ENCODE results near the gene XYLT1.

XYLT1 gene

DNA sequence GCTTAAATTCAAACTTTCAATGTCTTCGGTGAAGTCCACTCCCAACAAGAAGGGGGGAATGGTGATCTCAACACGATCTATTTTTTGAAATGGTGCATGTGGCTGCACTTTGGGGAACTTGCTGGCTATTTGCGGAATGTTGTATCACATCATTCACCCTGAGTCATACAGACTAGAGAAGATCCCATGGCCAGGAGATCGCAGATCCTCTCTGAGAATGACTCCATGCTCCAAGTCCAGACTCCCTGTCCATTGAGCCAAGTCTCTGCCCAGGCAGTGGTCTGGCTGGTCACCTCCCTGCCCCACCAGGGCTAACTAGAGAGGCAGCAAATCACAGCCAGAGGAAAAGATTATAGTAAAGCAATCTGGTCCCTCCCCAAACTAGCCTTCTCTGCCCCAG, 120.6 kb downstream of the XYLT1 start:
- H3K18ac ChIP-seq (ENCODE audit: low read depth in 1 of 2, low read length in 2 of 2) = no peak overlapping the region
- no peak overlapping the region for H3K14ac ChIP-seq (ENCODE audit: low read length in 2 of 2)
- no peak overlapping the region for H4K91ac ChIP-seq (ENCODE audit: low read length)
- WGBS = 80% methylated on average over 4 of the region's 4 CpGs
- no peak overlapping the region for H2AK5ac ChIP-seq (ENCODE audit: low read length, severe bottlenecking)
- H2BK120ac ChIP-seq (ENCODE audit: low read depth, low read length) = no peak overlapping the region
- no peak overlapping the region for H3K23ac ChIP-seq (ENCODE audit: low read length in 2 of 2)
- no peaks in the 10 kb centered on the region for H3K27me3 ChIP-seq (ENCODE audit: control insufficient read depth in 1 of 2, insufficient read depth in 1 of 2, low read length in 2 of 2)
- H3K9me3 ChIP-seq (ENCODE audit: control insufficient read depth, low read length) = no peaks in the 10 kb centered on the region
- no peak overlapping the region for H3K27ac ChIP-seq (ENCODE audit: low read length, poor library complexity, severe bottlenecking)
- H2BK5ac ChIP-seq (ENCODE audit: low read depth, low read length, poor library complexity, severe bottlenecking) = no peak overlapping the region
- H2AFZ ChIP-seq (ENCODE audit: low read depth, low read length) = no peak overlapping the region
- H3K79me1 ChIP-seq (replicated peaks; ENCODE audit: low read length, poor library complexity, severe bottlenecking) = no peaks in the 10 kb centered on the region
- no peak overlapping the region for H2BK15ac ChIP-seq (ENCODE audit: low read depth, poor library complexity, severe bottlenecking)
- H3K9ac ChIP-seq (ENCODE audit: low read length) = peak overlapping the region; percentile 40
- peaks cover 0 to 25% of the 10 kb centered on the region in 2 experiments for H3K36me3 ChIP-seq (ENCODE audit: control insufficient read depth in 1 of 2, insufficient read depth in 2 of 2, low read depth in 1 of 2, low read length in 2 of 2)
- no peaks in the 10 kb centered on the region for H3K4me1 ChIP-seq (ENCODE audit: control insufficient read depth, insufficient read depth, low read depth, low read length)
- H3K4me3 ChIP-seq (ENCODE audit: insufficient read depth in 1 of 2, low read depth in 1 of 2, low read length in 2 of 2) = no peak overlapping the region
- no peak for DNase-seq
- no peak overlapping the region for H3K4ac ChIP-seq (ENCODE audit: low read depth in 1 of 2, low read length in 2 of 2)
- H4K8ac ChIP-seq (ENCODE audit: low read length) = no peak overlapping the region
- H2BK12ac ChIP-seq (ENCODE audit: low read length in 2 of 2) = no peak overlapping the region
- H3K4me2 ChIP-seq (ENCODE audit: low read length, poor library complexity, severe bottlenecking) = no peak overlapping the region

DNA sequence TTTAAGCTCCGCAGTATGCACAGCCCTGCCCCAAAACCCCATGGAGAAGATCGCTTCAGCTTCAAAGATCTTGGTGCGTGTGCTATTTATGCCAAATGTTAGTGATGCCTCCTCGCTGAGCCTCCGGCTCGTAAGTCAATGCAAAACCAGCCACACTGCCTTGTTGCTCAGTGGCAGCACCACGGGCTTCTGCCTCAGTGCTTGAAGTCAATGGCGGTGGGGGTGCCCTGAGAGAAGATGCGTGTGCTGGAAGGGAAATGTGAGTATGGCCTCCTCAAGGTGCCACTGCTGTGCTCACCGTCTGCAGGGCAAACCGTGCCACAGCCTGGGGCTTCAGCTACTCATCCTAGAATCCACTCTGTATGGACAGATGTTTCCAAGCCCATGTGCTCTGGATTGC, 121.9 kb downstream of the XYLT1 start:
- WGBS = 92% methylated on average over 11 of the region's 11 CpGs
- no peak for DNase-seq

DNA sequence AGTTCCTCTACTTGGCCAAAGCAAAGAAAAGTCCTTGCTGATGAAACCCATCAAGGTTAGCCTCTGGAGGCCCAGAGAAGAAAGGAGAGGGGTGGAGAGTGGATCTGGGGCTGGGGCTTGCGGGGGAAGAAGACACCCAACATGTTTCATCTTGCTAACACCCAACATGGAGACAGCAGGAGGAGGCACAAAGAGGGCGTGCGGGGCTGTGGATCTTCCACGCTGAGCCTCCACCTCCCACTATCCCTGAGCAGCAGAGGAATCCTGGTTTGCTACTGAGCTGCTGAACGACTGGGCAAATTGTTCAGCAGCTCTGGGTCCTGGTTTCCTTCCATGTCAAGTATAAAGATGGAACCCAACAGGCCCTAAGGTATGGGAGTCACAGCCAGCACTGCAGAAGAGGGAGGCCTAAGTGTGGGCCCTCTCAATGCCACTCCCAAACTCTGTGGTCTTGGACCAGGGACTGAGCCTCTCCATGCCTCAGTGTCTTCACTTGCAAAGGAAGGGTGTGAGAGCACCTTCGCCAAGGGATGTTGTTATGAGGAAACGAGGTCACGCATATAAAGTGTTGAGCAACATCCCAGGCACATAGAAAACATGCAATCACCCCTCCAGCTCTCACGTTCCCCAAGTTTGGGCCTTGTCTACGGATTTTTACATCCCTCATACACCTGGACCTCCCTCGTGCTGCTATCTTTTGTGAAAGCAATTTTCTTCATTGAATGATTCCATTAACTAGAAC, 122.5 kb downstream of the XYLT1 start:
- no peak overlapping the region for H3K9ac ChIP-seq (ENCODE audit: low read length)
- H3K4ac ChIP-seq (ENCODE audit: low read depth in 1 of 2, low read length in 2 of 2) = no peak overlapping the region
- no peaks in the 10 kb centered on the region for H3K4me1 ChIP-seq (ENCODE audit: control insufficient read depth, insufficient read depth, low read depth, low read length)
- no peaks in the 10 kb centered on the region for H3K27me3 ChIP-seq (ENCODE audit: control insufficient read depth in 1 of 2, insufficient read depth in 1 of 2, low read length in 2 of 2)
- 64% methylated on average over 10 of the region's 11 CpGs for WGBS
- H3K4me3 ChIP-seq (ENCODE audit: insufficient read depth in 1 of 2, low read depth in 1 of 2, low read length in 2 of 2) = no peak overlapping the region
- H2BK15ac ChIP-seq (ENCODE audit: low read depth, poor library complexity, severe bottlenecking) = no peak overlapping the region
- H3K27ac ChIP-seq (ENCODE audit: low read length, poor library complexity, severe bottlenecking) = no peak overlapping the region
- no peak overlapping the region for H2AK5ac ChIP-seq (ENCODE audit: low read length, severe bottlenecking)
- H2BK5ac ChIP-seq (ENCODE audit: low read depth, low read length, poor library complexity, severe bottlenecking) = no peak overlapping the region
- no peak overlapping the region for H3K14ac ChIP-seq (ENCODE audit: low read length in 2 of 2)
- no peak overlapping the region for H4K8ac ChIP-seq (ENCODE audit: low read length)
- no peaks in the 10 kb centered on the region for H3K9me3 ChIP-seq (ENCODE audit: control insufficient read depth, low read length)
- no peaks in the 10 kb centered on the region for H3K79me1 ChIP-seq (replicated peaks; ENCODE audit: low read length, poor library complexity, severe bottlenecking)
- no peak overlapping the region for H3K18ac ChIP-seq (ENCODE audit: low read depth in 1 of 2, low read length in 2 of 2)
- H2AFZ ChIP-seq (ENCODE audit: low read depth, low read length) = no peak overlapping the region
- no peak overlapping the region for H4K91ac ChIP-seq (ENCODE audit: low read length)
- peaks cover 0 to 12% of the 10 kb centered on the region in 2 experiments for H3K36me3 ChIP-seq (ENCODE audit: control insufficient read depth in 1 of 2, insufficient read depth in 2 of 2, low read depth in 1 of 2, low read length in 2 of 2)
- no peak overlapping the region for H2BK12ac ChIP-seq (ENCODE audit: low read length in 2 of 2)
- H3K4me2 ChIP-seq (ENCODE audit: low read length, poor library complexity, severe bottlenecking) = no peak overlapping the region
- DNase-seq = no peak
- H2BK120ac ChIP-seq (ENCODE audit: low read depth, low read length) = no peak overlapping the region
- no peak overlapping the region for H3K23ac ChIP-seq (ENCODE audit: low read length in 2 of 2)

More for the DNA sequence above, 121.9 kb downstream of the XYLT1 start:
- no peaks in the 10 kb centered on the region for H3K4me1 ChIP-seq (ENCODE audit: control insufficient read depth, insufficient read depth, low read depth, low read length)
- H2BK120ac ChIP-seq (ENCODE audit: low read depth, low read length) = no peak overlapping the region
- H3K79me1 ChIP-seq (replicated peaks; ENCODE audit: low read length, poor library complexity, severe bottlenecking) = no peaks in the 10 kb centered on the region
- H3K9ac ChIP-seq (ENCODE audit: low read length) = no peak overlapping the region
- H4K91ac ChIP-seq (ENCODE audit: low read length) = no peak overlapping the region
- H2BK5ac ChIP-seq (ENCODE audit: low read depth, low read length, poor library complexity, severe bottlenecking) = no peak overlapping the region
- H3K9me3 ChIP-seq (ENCODE audit: control insufficient read depth, low read length) = no peaks in the 10 kb centered on the region
- no peak overlapping the region for H3K27ac ChIP-seq (ENCODE audit: low read length, poor library complexity, severe bottlenecking)
- H3K18ac ChIP-seq (ENCODE audit: low read depth in 1 of 2, low read length in 2 of 2) = no peak overlapping the region
- H3K23ac ChIP-seq (ENCODE audit: low read length in 2 of 2) = no peak overlapping the region
- H2AFZ ChIP-seq (ENCODE audit: low read depth, low read length) = no peak overlapping the region
- H3K36me3 ChIP-seq (ENCODE audit: control insufficient read depth in 1 of 2, insufficient read depth in 2 of 2, low read depth in 1 of 2, low read length in 2 of 2) = peaks cover 0 to 17% of the 10 kb centered on the region in 2 experiments
- no peak overlapping the region for H2BK12ac ChIP-seq (ENCODE audit: low read length in 2 of 2)
- H2BK15ac ChIP-seq (ENCODE audit: low read depth, poor library complexity, severe bottlenecking) = no peak overlapping the region
- H3K14ac ChIP-seq (ENCODE audit: low read length in 2 of 2) = no peak overlapping the region
- H2AK5ac ChIP-seq (ENCODE audit: low read length, severe bottlenecking) = no peak overlapping the region
- no peak overlapping the region for H4K8ac ChIP-seq (ENCODE audit: low read length)
- no peak overlapping the region for H3K4me3 ChIP-seq (ENCODE audit: insufficient read depth in 1 of 2, low read depth in 1 of 2, low read length in 2 of 2)
- H3K27me3 ChIP-seq (ENCODE audit: control insufficient read depth in 1 of 2, insufficient read depth in 1 of 2, low read length in 2 of 2) = no peaks in the 10 kb centered on the region
- no peak overlapping the region for H3K4ac ChIP-seq (ENCODE audit: low read depth in 1 of 2, low read length in 2 of 2)
- H3K4me2 ChIP-seq (ENCODE audit: low read length, poor library complexity, severe bottlenecking) = no peak overlapping the region

DNA sequence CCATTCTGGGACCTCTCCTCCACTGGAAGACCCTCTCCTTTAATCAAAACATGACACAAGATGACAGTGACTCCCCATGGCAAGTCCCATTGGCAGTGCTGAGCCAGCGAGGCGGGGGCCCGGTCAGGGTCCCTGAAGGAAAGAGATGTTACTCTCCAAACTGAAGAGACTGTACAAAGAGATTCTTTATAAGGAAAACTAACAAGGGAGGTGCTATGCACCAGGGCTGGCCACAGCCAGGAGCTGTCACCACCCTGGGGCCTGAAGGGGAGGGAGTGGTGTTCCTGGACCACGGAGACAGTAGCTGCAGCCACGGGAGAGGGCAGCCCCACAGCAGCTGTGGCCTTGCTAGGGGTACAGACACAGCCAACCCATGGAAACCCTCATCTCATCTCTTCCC, 123.1 kb downstream of the XYLT1 start:
- WGBS = no CpG with 5 or more reads among the region's 5 CpGs

More for the DNA sequence above, 123.1 kb downstream of the XYLT1 start:
- Histone ChIP-seq H2AK5ac (ENCODE audit: low read length, severe bottlenecking) (no peak overlapping the region), H2BK5ac (ENCODE audit: low read depth, low read length, poor library complexity, severe bottlenecking) (no peak overlapping the region), H4K91ac (ENCODE audit: low read length) (no peak overlapping the region), H3K4me2 (ENCODE audit: low read length, poor library complexity, severe bottlenecking) (no peak overlapping the region), H2BK15ac (ENCODE audit: low read depth, poor library complexity, severe bottlenecking) (no peak overlapping the region), H3K4ac (ENCODE audit: low read depth in 1 of 2, low read length in 2 of 2) (no peak overlapping the region), H3K4me3 (ENCODE audit: insufficient read depth in 1 of 2, low read depth in 1 of 2, low read length in 2 of 2) (no peak overlapping the region), H3K18ac (ENCODE audit: low read depth in 1 of 2, low read length in 2 of 2) (no peak overlapping the region), H2BK120ac (ENCODE audit: low read depth, low read length) (no peak overlapping the region), H3K23ac (ENCODE audit: low read length in 2 of 2) (no peak overlapping the region), H3K27me3 (ENCODE audit: control insufficient read depth in 1 of 2, insufficient read depth in 1 of 2, low read length in 2 of 2) (no peaks in the 10 kb centered on the region), H3K9ac (ENCODE audit: low read length) (no peak overlapping the region), H3K4me1 (ENCODE audit: control insufficient read depth, insufficient read depth, low read depth, low read length) (no peaks in the 10 kb centered on the region), H3K27ac (ENCODE audit: low read length, poor library complexity, severe bottlenecking) (no peak overlapping the region), H4K8ac (ENCODE audit: low read length) (no peak overlapping the region), H3K79me1 (replicated peaks; ENCODE audit: low read length, poor library complexity, severe bottlenecking) (no peaks in the 10 kb centered on the region), H2BK12ac (ENCODE audit: low read length in 2 of 2) (no peak overlapping the region), H3K36me3 (ENCODE audit: control insufficient read depth in 1 of 2, insufficient read depth in 2 of 2, low read depth in 1 of 2, low read length in 2 of 2) (peaks cover 0 to 7% of the 10 kb centered on the region in 2 experiments), H3K14ac (ENCODE audit: low read length in 2 of 2) (no peak overlapping the region), H3K9me3 (ENCODE audit: control insufficient read depth, low read length) (no peaks in the 10 kb centered on the region), H2AFZ (ENCODE audit: low read depth, low read length) (no peak overlapping the region)
- no peak for DNase-seq

All from mesenchymal stem cell (in vitro differentiated cells and primary cell).